ENCODE data around the gene ERH.

DNA sequence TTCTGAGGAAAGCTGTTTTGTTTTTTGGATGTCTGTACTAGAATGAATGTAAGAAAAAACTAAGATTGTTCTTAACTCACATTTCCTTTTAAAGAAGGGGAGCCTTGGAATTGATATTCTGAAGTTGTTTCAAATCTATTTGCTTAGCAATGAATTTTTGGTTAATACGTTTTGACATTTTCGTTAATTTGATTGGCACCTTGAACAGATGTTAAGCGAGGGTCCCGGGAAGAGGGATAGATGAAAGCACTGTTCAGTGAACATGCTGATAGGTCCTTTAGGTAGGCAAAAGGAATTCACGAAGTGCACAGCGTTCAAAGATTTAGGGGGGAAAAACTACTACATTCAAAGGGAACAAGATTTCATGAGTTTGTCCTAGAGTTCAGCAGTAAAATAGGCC lies 2.1 kb upstream of the ERH start:
- TF ChIP-seq, protein P1, sequence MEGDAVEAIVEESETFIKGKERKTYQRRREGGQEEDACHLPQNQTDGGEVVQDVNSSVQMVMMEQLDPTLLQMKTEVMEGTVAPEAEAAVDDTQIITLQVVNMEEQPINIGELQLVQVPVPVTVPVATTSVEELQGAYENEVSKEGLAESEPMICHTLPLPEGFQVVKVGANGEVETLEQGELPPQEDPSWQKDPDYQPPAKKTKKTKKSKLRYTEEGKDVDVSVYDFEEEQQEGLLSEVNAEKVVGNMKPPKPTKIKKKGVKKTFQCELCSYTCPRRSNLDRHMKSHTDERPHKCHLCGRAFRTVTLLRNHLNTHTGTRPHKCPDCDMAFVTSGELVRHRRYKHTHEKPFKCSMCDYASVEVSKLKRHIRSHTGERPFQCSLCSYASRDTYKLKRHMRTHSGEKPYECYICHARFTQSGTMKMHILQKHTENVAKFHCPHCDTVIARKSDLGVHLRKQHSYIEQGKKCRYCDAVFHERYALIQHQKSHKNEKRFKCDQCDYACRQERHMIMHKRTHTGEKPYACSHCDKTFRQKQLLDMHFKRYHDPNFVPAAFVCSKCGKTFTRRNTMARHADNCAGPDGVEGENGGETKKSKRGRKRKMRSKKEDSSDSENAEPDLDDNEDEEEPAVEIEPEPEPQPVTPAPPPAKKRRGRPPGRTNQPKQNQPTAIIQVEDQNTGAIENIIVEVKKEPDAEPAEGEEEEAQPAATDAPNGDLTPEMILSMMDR (conservative IDR thresholded peaks at IDR 0.05 in 1 of 2, IDR thresholded peaks at IDR 0.05 in 1 of 2; ENCODE audit: extremely low read depth in 1 of 2, insufficient read depth in 1 of 2, low read depth in 1 of 2, low read length in 2 of 2) = no peak
- TF ChIP-seq EZH2 (IDR thresholded peaks at IDR 0.05; ENCODE audit: borderline replicate concordance, low read length) = no peak
